ENCODE measurements around the gene DLG5.
A peak's percentile ranks its signal among the peaks of the same experiment; 100 is the strongest.

- TF ChIP-seq CTCF (IDR thresholded peaks at IDR 0.05; ENCODE audit: insufficient read depth, low read length, poor library complexity, severe bottlenecking): peak; percentile 90
- no peak for TF ChIP-seq EZH2phosphoT487 (conservative IDR thresholded peaks at IDR 0.05; ENCODE audit: low read length)
Measured at GRCh38 chr10:77756319-77757232, 170.0 kb downstream of the DLG5 start.

Measured in SU-DHL-6 (cell line).